Glutamatergic neuron (in vitro differentiated cells): Measurements from ENCODE around the gene SRC. TPM values are rescaled to one million over a fixed set of nuclear protein-coding genes. Genes with fewer than 3 reads are reported as not detected.
A peak's percentile ranks its signal among the peaks of the same experiment; 100 is the strongest.

ENCODE experiments used
- DNase-seq: peaks from one replicate; pipeline ENCODE4 v3.0.0; 2022
- H3K27ac Mint-ChIP-seq: one replicate; pipeline ENCODE4 v1.8.0; 2020; ENCODE audit warnings: mild to moderate bottlenecking, mixed read lengths, inconsistent platforms; ENCODE audit not compliant: unreplicated experiment
- H3K27me3 Mint-ChIP-seq: one replicate; pipeline ENCODE4 v1.8.0; 2020; ENCODE audit warnings: mild to moderate bottlenecking, moderate library complexity, mixed read lengths, inconsistent platforms; ENCODE audit not compliant: unreplicated experiment
- H3K36me3 Mint-ChIP-seq: one replicate; pipeline ENCODE4 v1.8.0; 2020; ENCODE audit warnings: mild to moderate bottlenecking, mixed read lengths, inconsistent platforms; ENCODE audit not compliant: unreplicated experiment
- H3K4me1 Mint-ChIP-seq: one replicate; pipeline ENCODE4 v1.8.0; 2020; ENCODE audit warnings: mild to moderate bottlenecking, low read depth, mixed read lengths, inconsistent platforms; ENCODE audit not compliant: unreplicated experiment
- H3K4me3 Mint-ChIP-seq: one replicate; pipeline ENCODE4 v1.8.0; 2020; ENCODE audit warnings: mild to moderate bottlenecking, mixed read lengths, inconsistent platforms; ENCODE audit not compliant: unreplicated experiment
- H3K9me3 Mint-ChIP-seq: one replicate; pipeline ENCODE4 v1.8.0; 2020; ENCODE audit warnings: mild to moderate bottlenecking, moderate library complexity, mixed read lengths, inconsistent platforms; ENCODE audit not compliant: unreplicated experiment
- CTCF ChIP-seq: fragments of 200-600 bp; sonication (generic); IDR thresholded peaks from one replicate; pipeline ENCODE4 v1.5.0; 2021; ENCODE audit not compliant: partially characterized antibody, unreplicated experiment
- long read RNA-seq: library from polyadenylated mRNA; unstranded; transcript quantifications from one replicate; pipeline ENCODE4 v2.0.0, GENCODE V29; 2020; ENCODE audit not compliant: unreplicated experiment
- total RNA-seq: library from RNA; stranded (reverse); fragmentation: NEBNext Ultra II Directional; extraction: Animal tissue kit (Norgen Biotek cat#: 25700); gene quantifications from one replicate; pipeline ENCODE4 v1.2.1, GENCODE V29; 2021; ENCODE audit not compliant: unreplicated experiment

SRC gene
- total RNA-seq = 39.2 TPM
- long read RNA-seq = 0 reads

- no peaks in the 10 kb centered on the region for H3K4me1 Mint-ChIP-seq
Measured at GRCh38 chr20:37345339-37346235, at the start of gene SRC. SRC (plus strand) TSS chr20:37346140; CDS start chr20:37384154, 38,014 bp downstream.

GRCh38 chr20:37296371-37296770 lies 49.6 kb upstream of the SRC start:
- no peak for TF ChIP-seq CTCF
- peaks cover 15% of the 10 kb centered on the region for H3K36me3 Mint-ChIP-seq
- no peak for DNase-seq
- no peaks in the 10 kb centered on the region for H3K27me3 Mint-ChIP-seq
- no peak overlapping the region for H3K4me3 Mint-ChIP-seq
- no peaks in the 10 kb centered on the region for H3K9me3 Mint-ChIP-seq
- no peak overlapping the region for H3K27ac Mint-ChIP-seq
- H3K4me1 Mint-ChIP-seq = peaks cover 9% of the 10 kb centered on the region

More at GRCh38 chr20:37345339-37346235, at the start of gene SRC:
- H3K27me3 Mint-ChIP-seq = peaks cover 9% of the 10 kb centered on the region
- no peak within 1 kb of the TSS for H3K27ac Mint-ChIP-seq
- peak; percentile 83 for DNase-seq
- no peak for TF ChIP-seq CTCF
- H3K4me3 Mint-ChIP-seq = peak within 1 kb of the TSS; percentile 65
- H3K9me3 Mint-ChIP-seq = peaks cover 4% of the 10 kb centered on the region
- no peaks in the 10 kb centered on the region for H3K36me3 Mint-ChIP-seq

- peaks cover 9% of the 10 kb centered on the region for H3K4me1 Mint-ChIP-seq
- DNase-seq = no peak
- no peaks in the 10 kb centered on the region for H3K9me3 Mint-ChIP-seq
- no peak overlapping the region for H3K27ac Mint-ChIP-seq
- TF ChIP-seq CTCF = no peak
- peaks cover 15% of the 10 kb centered on the region for H3K36me3 Mint-ChIP-seq
- H3K4me3 Mint-ChIP-seq = no peak overlapping the region
- H3K27me3 Mint-ChIP-seq = no peaks in the 10 kb centered on the region
Measured at GRCh38 chr20:37297066-37297736, 48.7 kb upstream of the SRC start.

GRCh38 chr20:37298190-37298939 lies 47.6 kb upstream of the SRC start:
- TF ChIP-seq CTCF = no peak
- no peak for DNase-seq
- Mint-ChIP-seq H3K9me3 (no peaks in the 10 kb centered on the region), H3K27me3 (no peaks in the 10 kb centered on the region), H3K27ac (no peak overlapping the region), H3K4me1 (peaks cover 9% of the 10 kb centered on the region), H3K4me3 (no peak overlapping the region), H3K36me3 (peaks cover 10% of the 10 kb centered on the region)
